Embryonic facial prominence (tissue), 1 donor: Measurements from ENCODE around the gene KITLG.
"Not testable (repeated sequence)": the region's sequence is repeated elsewhere in the genome, so short reads cannot be mapped to it uniquely, and the experiment has no call there.

ENCODE experiments used
- DNase-seq: peaks from one replicate; pipeline ENCODE4 v3.0.0-alpha.2; 2016; ENCODE audit errors: extremely low spot score

Gene KITLG

DNA sequence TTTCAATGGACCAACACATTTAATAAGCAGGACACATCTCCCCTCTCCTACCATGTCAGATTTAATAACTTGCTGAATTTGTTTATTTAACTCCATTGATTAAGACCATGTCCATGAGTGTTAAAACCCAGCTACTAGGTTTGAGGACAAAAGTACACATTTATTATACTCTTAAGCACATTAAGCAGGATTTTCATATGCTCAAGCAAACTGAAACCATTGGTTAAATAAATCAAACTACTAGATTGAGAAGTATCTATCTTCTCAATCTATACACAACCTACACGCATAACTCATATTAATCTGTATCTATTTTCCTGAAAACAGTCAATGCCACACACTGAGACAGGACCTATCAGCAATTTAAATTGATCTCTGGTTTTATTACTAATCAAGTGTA, 85.2 kb downstream of the KITLG start:
- no peak for DNase-seq

- no peak for DNase-seq
These were observed 85.8 kb downstream of the KITLG start for GRCh38 chr12:88494520-88494919.

DNA sequence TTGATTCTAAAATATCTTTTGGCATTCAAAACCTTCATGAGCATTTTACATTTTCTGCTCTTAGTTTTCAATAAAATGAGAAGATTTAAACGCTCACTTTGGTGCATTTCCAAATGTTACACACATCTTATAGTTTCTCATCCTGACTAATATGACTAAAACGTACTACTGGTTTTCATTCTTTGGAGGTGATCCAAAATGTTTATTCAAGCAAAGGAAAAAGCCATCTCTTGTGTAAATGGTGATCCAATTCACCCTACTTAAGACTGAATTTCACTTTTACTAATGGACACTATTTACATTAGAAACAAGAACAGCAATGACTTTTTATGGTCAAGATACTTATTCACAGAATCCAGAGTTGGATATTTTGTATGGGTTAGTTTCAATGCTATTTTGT, 86.6 kb downstream of the KITLG start:
- DNase-seq, result no peak

DNA sequence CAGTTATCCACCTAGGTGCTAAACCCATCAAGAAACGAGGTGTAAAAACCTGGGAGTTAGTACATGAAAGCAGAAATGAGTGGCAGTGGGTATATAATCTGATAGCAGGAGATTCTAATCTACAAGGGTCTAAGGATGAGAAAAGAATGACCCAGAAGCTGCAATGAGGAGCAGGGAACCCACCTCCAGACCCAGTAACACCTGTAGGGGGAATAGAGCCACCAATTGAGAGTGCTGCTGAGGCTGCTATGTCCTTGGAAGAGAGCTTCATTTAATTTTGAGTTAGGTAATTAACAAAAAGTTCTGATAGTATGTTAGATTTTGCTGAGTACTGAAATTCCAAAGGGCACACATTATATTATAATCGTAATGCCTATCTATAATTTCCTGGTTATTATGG, 89.8 kb downstream of the KITLG start:
- DNase-seq, result no peak

DNA sequence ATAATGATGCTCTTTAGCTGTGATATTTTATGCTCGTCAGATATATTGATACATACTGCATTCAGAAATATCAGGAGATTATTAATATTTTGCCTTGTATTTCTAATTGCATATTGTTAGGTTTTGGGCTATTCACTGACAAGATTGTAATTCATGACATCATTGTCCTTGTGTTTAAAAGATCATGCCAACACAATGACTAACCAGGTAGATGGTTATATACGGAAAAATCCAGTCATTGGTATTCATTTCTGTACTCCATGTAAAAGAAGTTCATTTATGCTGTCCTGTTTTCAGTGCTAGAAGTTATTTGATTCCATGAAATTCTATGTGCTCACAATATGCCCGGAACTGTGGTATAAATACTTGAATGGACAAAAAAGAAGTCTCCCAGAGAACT, 107.5 kb downstream of the KITLG start:
- no peak for DNase-seq

DNA sequence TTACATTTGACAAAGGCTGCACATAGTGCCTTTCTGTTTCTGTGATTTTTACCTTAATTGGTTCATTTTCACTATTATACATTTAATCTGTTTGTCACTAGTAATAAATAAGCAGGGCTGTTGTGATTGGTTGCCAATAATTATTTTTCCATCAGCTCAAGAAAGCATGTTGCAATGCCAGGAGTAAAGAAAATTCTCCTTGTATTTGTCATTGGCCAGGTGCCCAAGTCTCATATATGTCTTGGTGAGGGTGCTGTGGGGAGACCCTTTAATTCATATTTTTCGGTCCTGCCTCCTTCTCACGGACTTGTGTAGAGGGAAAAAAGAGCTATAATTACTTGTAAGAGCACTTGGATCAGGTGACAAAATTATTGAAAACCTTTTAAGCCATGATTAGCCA, 108.0 kb downstream of the KITLG start:
- DNase-seq, result no peak

- no peak for DNase-seq
These were observed 108.8 kb downstream of the KITLG start for GRCh38 chr12:88471331-88472045.

GRCh38 chr12:88469154-88469553, 111.1 kb downstream of the KITLG start:
- DNase-seq, result no peak

DNA sequence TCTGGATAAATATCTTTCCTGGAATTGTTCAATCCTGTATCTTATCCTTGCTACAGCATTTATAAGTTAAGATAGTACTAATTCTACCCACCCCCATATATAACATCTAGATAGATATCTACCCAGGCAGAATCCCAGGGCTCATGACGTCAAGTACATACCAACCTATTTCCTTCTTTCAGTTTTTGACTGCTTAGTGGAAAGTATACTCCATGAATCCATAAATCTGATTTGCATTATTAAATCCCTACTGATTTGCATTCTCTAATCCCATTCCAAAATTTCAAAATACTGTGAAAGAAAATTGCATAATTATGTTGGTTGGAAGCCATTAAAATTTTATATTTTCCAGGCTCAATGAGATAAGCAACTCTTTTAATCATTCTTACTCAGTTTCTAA, 111.7 kb downstream of the KITLG start:
- DNase-seq, result no peak

DNA sequence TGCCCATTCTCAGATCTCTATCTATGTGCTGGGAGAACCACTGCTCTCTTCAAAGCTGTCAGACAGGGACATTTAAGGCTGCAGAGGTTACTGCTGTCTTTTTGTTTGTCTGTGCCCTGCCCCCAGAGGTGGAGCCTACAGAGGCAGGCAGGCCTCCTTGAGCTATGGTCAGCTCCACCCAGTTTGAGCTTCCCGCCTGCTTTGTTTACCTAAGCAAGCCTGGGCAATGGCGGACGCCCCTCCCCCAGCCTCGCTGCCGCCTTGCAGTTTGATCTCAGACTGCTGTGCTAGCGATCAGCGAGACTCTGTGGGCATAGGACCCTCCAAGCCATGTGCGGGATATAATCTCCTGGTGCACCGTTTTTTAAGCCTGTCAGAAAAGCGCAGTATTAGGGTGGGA, 113.6 kb downstream of the KITLG start:
- not testable (repeated sequence) for DNase-seq

DNA sequence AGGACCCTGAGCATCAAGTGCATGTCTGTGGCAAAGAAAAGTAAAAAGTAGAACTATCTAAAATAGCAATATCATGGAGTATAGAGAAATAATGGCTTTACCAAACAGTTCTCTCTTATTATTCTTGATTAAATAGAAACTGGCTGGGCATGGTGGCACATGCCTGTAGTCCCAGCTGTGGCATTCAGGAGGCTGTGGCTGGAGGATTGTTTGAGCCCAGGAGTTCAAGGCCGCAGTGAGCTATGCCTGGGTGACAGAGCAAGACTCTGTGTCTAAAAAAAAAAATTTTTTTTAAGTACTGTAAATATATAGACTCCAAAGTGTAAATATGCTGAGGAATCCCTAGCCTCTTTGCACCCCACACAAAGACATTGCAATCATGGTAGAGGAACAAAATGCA, 121.9 kb downstream of the KITLG start:
- DNase-seq, result no peak

- DNase-seq, result no peak
These were observed 126.9 kb downstream of the KITLG start for GRCh38 chr12:88453323-88453722.

DNA sequence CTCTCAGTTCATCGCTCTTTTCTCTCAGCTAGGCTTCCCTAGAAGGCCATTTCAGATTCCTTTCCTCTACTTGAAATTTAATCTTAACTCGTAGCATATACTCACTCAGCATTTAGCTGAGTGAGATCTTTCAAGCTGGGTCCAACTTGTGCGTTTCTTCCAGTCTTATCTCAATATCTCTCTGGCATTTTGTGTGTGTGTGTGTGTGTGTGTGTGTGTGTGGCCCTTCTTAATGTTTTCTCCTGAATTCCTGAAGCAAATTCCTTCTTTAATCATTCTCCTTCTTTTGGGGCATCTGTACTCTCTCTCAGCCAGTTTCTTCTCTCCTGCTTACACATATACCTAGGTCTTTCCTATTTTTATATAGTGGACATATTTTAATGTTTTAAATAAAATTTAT, 129.1 kb downstream of the KITLG start:
- DNase-seq, result no peak

GRCh38 chr12:88450136-88450535, 130.1 kb downstream of the KITLG start:
- DNase-seq, result no peak

DNA sequence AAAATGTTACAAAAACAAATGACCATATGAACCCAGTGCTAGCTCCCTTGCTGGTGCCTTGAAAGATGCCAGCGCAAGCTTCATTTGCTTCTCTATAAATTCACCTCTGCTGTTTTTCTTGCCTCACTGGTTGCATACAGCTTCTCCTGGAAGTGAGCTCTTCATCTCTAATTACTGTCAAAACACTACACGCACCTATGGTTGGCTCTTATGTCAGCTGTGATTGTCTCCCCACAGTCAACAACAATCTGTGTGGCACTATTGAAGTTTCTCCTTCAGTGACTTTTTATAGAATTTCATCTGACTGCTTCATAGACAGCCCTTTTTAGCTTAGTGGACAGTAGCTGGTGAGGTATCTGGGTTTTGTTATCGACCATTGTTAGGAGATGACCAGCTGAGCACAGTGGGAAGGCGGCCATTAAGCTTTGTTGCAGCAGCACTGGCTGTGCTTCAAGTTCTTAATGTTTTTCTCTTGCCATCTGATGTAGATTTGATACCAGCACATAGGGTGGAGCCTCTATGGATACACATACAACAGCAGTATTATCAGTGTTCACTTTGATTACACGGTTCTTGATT, 131.8 kb downstream of the KITLG start:
- DNase-seq, result no peak

- no peak for DNase-seq
These were observed 134.4 kb downstream of the KITLG start for GRCh38 chr12:88445705-88446394.

GRCh38 chr12:88444481-88444880, 135.8 kb downstream of the KITLG start:
- no peak for DNase-seq
